ENCODE measurements around the gene SLC22A1. TPM values are rescaled to one million over a fixed set of nuclear protein-coding genes. Genes with fewer than 3 reads are reported as not detected.

Gene SLC22A1
- total RNA-seq, 1 experiment from 2014 or later = 0.86 TPM

DNA sequence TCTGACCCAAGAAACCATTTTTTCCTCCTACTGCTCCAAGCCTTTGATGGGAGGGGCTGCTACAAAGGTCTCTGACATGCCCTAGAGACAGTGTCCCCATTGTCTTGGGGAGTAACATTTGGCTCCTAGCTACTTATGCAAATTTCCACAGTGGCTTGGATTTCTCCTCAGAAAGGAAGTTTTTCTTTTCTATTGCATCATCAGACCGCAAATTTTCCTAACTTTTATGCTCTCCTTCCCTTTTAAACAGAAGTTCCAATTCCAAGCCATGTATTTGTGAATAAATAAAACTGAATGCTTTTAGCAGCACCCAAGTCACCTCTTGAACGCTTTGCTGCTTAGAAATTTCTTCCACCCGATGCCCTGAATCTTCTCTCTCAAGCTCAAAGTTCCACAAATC, 86.0 kb downstream of the SLC22A1 start (continued):
- TF ChIP-seq, protein P1, sequence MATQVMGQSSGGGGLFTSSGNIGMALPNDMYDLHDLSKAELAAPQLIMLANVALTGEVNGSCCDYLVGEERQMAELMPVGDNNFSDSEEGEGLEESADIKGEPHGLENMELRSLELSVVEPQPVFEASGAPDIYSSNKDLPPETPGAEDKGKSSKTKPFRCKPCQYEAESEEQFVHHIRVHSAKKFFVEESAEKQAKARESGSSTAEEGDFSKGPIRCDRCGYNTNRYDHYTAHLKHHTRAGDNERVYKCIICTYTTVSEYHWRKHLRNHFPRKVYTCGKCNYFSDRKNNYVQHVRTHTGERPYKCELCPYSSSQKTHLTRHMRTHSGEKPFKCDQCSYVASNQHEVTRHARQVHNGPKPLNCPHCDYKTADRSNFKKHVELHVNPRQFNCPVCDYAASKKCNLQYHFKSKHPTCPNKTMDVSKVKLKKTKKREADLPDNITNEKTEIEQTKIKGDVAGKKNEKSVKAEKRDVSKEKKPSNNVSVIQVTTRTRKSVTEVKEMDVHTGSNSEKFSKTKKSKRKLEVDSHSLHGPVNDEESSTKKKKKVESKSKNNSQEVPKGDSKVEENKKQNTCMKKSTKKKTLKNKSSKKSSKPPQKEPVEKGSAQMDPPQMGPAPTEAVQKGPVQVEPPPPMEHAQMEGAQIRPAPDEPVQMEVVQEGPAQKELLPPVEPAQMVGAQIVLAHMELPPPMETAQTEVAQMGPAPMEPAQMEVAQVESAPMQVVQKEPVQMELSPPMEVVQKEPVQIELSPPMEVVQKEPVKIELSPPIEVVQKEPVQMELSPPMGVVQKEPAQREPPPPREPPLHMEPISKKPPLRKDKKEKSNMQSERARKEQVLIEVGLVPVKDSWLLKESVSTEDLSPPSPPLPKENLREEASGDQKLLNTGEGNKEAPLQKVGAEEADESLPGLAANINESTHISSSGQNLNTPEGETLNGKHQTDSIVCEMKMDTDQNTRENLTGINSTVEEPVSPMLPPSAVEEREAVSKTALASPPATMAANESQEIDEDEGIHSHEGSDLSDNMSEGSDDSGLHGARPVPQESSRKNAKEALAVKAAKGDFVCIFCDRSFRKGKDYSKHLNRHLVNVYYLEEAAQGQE (IDR thresholded peaks at IDR 0.05; ENCODE audit: low read depth) = no peak
- no peak for TF ChIP-seq CEBPB (IDR thresholded peaks at IDR 0.05; ENCODE audit: low read depth)
- TF ChIP-seq, protein P2, sequence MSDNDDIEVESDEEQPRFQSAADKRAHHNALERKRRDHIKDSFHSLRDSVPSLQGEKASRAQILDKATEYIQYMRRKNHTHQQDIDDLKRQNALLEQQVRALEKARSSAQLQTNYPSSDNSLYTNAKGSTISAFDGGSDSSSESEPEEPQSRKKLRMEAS (IDR thresholded peaks at IDR 0.05) = no peak
- no peak for TF ChIP-seq TCF7L2 (IDR thresholded peaks at IDR 0.05; ENCODE audit: borderline replicate concordance, extremely low read depth, insufficient read depth, insufficient read length)

Other genes with a start within 250 kb of the SLC22A1 start
- not detected for gene MAS1, start 230.8 kb upstream of the SLC22A1 start, total RNA-seq (2021; ENCODE audit: unreplicated experiment)
- gene IGF2R, start 152.7 kb upstream of the SLC22A1 start, total RNA-seq (2021; ENCODE audit: unreplicated experiment) = 37.0 TPM
- gene SLC22A2, start 137.0 kb downstream of the SLC22A1 start, total RNA-seq (2021; ENCODE audit: unreplicated experiment) = not detected
- gene SLC22A3, start 226.6 kb downstream of the SLC22A1 start, total RNA-seq (2021; ENCODE audit: unreplicated experiment) = 0.07 TPM